HCT116 (cell line): Measurements from ENCODE around the gene RNF217. TPM values are rescaled to one million over a fixed set of nuclear protein-coding genes. Genes with fewer than 3 reads are reported as not detected.

Experiments
- ATAC-seq: fragments of 200-7000 bp; cut with Tn5 transposase; 2 replicates; pipeline ENCODE4 v1.9.1; 2020; ENCODE audit warnings: mild to moderate bottlenecking, moderate library complexity
- BruUV-seq: library from RNA; stranded (reverse); fragments of 400-500 nt; replicated peaks from 2 replicates; lab custom pipeline; 2021; lab: Mats Ljungman, UMichigan
- CTCF ChIA-PET: fragments of 300-600 bp; sonication (Branson Sonifier 250); formaldehyde crosslinking; loops from one replicate; lab custom pipeline; 2021; ENCODE audit warnings: antibody characterized with exemption; lab: Charles Lee
- POLR2A ChIA-PET: fragments of 300-600, 350-600 bp; sonication (Branson Sonifier 250); formaldehyde crosslinking; loops from one replicate; lab custom pipeline; 2021; ENCODE audit warnings: antibody characterized with exemption; lab: Charles Lee
- RAD21 ChIA-PET, 2 experiments: fragments of 300-600 bp; sonication (Branson Sonifier 250); formaldehyde crosslinking; loops; one replicate each; lab custom pipeline; 2023; ENCODE audit warnings: low total read pairs in 2 of 2; ENCODE audit not compliant: uncharacterized antibody in 2 of 2, unreplicated experiment in 2 of 2, low non-redundant PET in 1 of 2; lab: Charles Lee
- DNase-seq: peaks from one replicate; pipeline ENCODE4 v3.0.0-alpha.2; 2010; ENCODE audit warnings: low read depth, low spot score
- H2AFZ ChIP-seq: fragments of 200-600 bp; shearing (Covaris generic), sonication (generic); 2 replicates; pipeline ENCODE4 v1.6.1; 2017; ENCODE audit warnings: low read depth, mixed run types, mixed read lengths, antibody characterized with exemption, low read length; ENCODE audit not compliant: poor library complexity, severe bottlenecking
- H3K27ac ChIP-seq: 2 replicates; pipeline ENCODE4 v1.5.1; 2012; ENCODE audit warnings: low read depth, low read length
- H3K27me3 ChIP-seq: fragments of 200-600 bp; sonication (generic); 2 replicates; pipeline ENCODE4 v1.6.1; 2016; ENCODE audit warnings: mixed run types, low read length, mixed read lengths; ENCODE audit not compliant: insufficient read depth
- H3K36me3 ChIP-seq, 2 experiments: fragments of 200-500 bp in 1 of 2; fragments of 200-600 bp in 1 of 2; sonication (Bioruptor generic) in 1 of 2; sonication (generic) in 1 of 2; 2 replicates each; pipeline versions ENCODE4 v1.5.1 to v1.6.1; 2014 to 2016; ENCODE audit warnings: low read length in 2 of 2, inconsistent platforms in 1 of 2, mixed read lengths in 1 of 2, mixed run types in 1 of 2; ENCODE audit not compliant: insufficient read depth in 2 of 2, control insufficient read depth in 1 of 2
- H3K4me1 ChIP-seq, 2 experiments: fragments of 200-600 bp in 1 of 2; sonication (generic) in 1 of 2; 2 replicates each; pipeline versions ENCODE4 v1.5.1 to v1.6.1; 2012 to 2017; ENCODE audit warnings: low read length in 2 of 2, inconsistent platforms in 1 of 2, mild to moderate bottlenecking in 1 of 2, mixed read lengths in 1 of 2, mixed run types in 1 of 2, moderate library complexity in 1 of 2; ENCODE audit not compliant: insufficient read depth in 2 of 2, control insufficient read depth in 1 of 2
- H3K4me2 ChIP-seq: fragments of 200-600 bp; sonication (generic); 2 replicates; pipeline ENCODE4 v1.6.1; 2017; ENCODE audit warnings: mixed run types, low read length, mixed read lengths
- H3K4me3 ChIP-seq, 2 experiments: fragments of 200-600 bp in 1 of 2; sonication (generic) in 1 of 2; replicated peaks in 1 of 2; 2 replicates each; pipeline ENCODE4 v1.5.1; 2011 to 2016; ENCODE audit warnings: low read length in 2 of 2, control low read depth in 1 of 2, low read depth in 1 of 2, mild to moderate bottlenecking in 1 of 2, mixed read lengths in 1 of 2, mixed run types in 1 of 2
- H3K79me2 ChIP-seq: fragments of 200-600 bp; sonication (generic); 2 replicates; pipeline ENCODE4 v1.6.1; 2017; ENCODE audit warnings: mild to moderate bottlenecking, mixed run types, low read length, moderate library complexity, mixed read lengths; ENCODE audit not compliant: insufficient read depth
- H3K9ac ChIP-seq: fragments of 200-600 bp; sonication (generic); 2 replicates; pipeline ENCODE4 v1.6.1; 2016; ENCODE audit warnings: low read length, mixed read lengths
- H3K9me2 ChIP-seq: fragments of 200-600 bp; sonication (generic), shearing (Covaris generic); 2 replicates; pipeline ENCODE4 v1.6.1; 2017; ENCODE audit warnings: mixed run types, mild to moderate bottlenecking, moderate library complexity; ENCODE audit not compliant: insufficient read depth
- H3K9me3 ChIP-seq, 2 experiments: fragments of 200-500 bp in 1 of 2; fragments of 200-600 bp in 1 of 2; sonication (Bioruptor generic) in 1 of 2; sonication (generic) in 1 of 2; 2 replicates each; pipeline ENCODE4 v1.6.1; 2014 to 2017; ENCODE audit warnings: low read length in 2 of 2, mixed read lengths in 2 of 2, inconsistent platforms in 1 of 2, low read depth in 1 of 2, mild to moderate bottlenecking in 1 of 2, mixed run types in 1 of 2, moderate library complexity in 1 of 2; ENCODE audit not compliant: control insufficient read depth in 1 of 2, insufficient read depth in 1 of 2
- H4K20me1 ChIP-seq: fragments of 200-600 bp; sonication (generic), shearing (Covaris generic); 2 replicates; pipeline ENCODE4 v1.6.1; 2017; ENCODE audit warnings: mixed run types, mild to moderate bottlenecking, moderate library complexity; ENCODE audit not compliant: insufficient read depth
- EGR1 ChIP-seq: IDR thresholded peaks from 2 replicates; pipeline ENCODE4 v1.6.1; 2012; ENCODE audit warnings: low read depth
- ELF1 ChIP-seq: IDR thresholded peaks from 2 replicates; pipeline ENCODE4 v1.6.1; 2012; ENCODE audit warnings: low read depth, borderline replicate concordance
- EZH2 ChIP-seq: fragments of 200-600 bp; sonication (generic); IDR thresholded peaks from 2 replicates; pipeline ENCODE4 v1.6.1; 2017; ENCODE audit warnings: antibody characterized with exemption, mixed run types
- RAD21 ChIP-seq: IDR thresholded peaks from 2 replicates; pipeline ENCODE4 v1.6.1; 2012; ENCODE audit warnings: low read depth, mild to moderate bottlenecking
- SIN3A ChIP-seq: IDR thresholded peaks from 2 replicates; pipeline ENCODE4 v1.6.1; 2012; ENCODE audit warnings: low read depth
- SP1 ChIP-seq: IDR thresholded peaks from 2 replicates; pipeline ENCODE4 v1.6.1; 2012; ENCODE audit warnings: low read depth
- TCF7L2 ChIP-seq: IDR thresholded peaks from 2 replicates; pipeline ENCODE4 v1.7.0; 2011; ENCODE audit warnings: borderline replicate concordance, inconsistent platforms; ENCODE audit not compliant: insufficient read depth, insufficient read length; ENCODE audit errors: extremely low read depth
- YY1 ChIP-seq: IDR thresholded peaks from 2 replicates; pipeline ENCODE4 v1.6.1; 2011; ENCODE audit warnings: low read length, low read depth, moderate library complexity, mild to moderate bottlenecking; ENCODE audit not compliant: insufficient replicate concordance; ENCODE audit errors: extremely low read depth
- ZNF274 ChIP-seq: fragments of 200-500 bp; sonication (Bioruptor generic); IDR thresholded peaks from 2 replicates; pipeline ENCODE4 v1.6.1; 2014; ENCODE audit warnings: mild to moderate bottlenecking, low read depth, low read length, inconsistent platforms
- intact Hi-C: fragments of 100-400 bp; cut with micrococcal nuclease; formaldehyde crosslinking; loops from 2 replicates; pipeline ENCODE4 v1.10.0; 2022
- total RNA-seq: library from RNA; stranded (reverse); gene quantifications from one replicate; pipeline ENCODE4 v1.2.1, GENCODE V29; 2021; ENCODE audit not compliant: unreplicated experiment
- TF ChIP-seq, protein P1 (sequence below), 3 experiments: fragments of 200-600 bp in 1 of 3; sonication (generic) in 1 of 3; IDR thresholded peaks in 2 of 3; conservative IDR thresholded peaks in 1 of 3; 2 replicates each; pipeline ENCODE4 v1.5.1; 2012 to 2017; ENCODE audit warnings: low read depth in 2 of 3, low read length in 2 of 3, antibody characterized with exemption in 1 of 3, borderline replicate concordance in 1 of 3, control low read depth in 1 of 3, mild to moderate bottlenecking in 1 of 3, mixed read lengths in 1 of 3, mixed run types in 1 of 3, moderate library complexity in 1 of 3; ENCODE audit not compliant: insufficient read depth in 1 of 3
- TF ChIP-seq, protein P2 (sequence below): IDR thresholded peaks from 2 replicates; pipeline ENCODE4 v1.6.1; 2012; ENCODE audit warnings: low read depth

The RNF217 gene
- total RNA-seq, 1 experiment from 2014 or later, result 20.4 TPM

DNA sequence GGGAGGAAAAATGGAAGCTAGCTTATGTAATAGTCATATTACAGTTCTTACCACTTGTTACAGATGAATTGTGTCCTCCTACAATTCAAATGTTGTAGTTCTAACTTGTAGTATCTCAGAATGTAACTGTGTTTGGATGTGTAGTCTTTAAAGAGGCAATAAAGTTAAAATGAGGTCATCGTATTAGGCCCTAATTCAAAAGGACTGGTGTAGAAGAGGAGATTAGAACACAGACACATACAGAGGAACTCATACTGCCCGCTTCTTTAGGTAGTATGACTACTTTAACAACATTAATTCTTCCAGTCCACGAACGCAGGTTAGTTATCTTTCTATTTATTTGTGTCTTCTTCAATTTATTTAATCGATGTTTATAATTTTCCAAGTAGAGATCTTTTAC lies 144.8 kb downstream of the RNF217 start:
- no TSS peak for BruUV-seq
- H2AFZ ChIP-seq, result no peak overlapping the region
- no peaks in the 10 kb centered on the region for H3K9me2 ChIP-seq
- H3K4me3 ChIP-seq, result no peak overlapping the region
- H3K9ac ChIP-seq, result no peak overlapping the region
- DNase-seq (no peak), ATAC-seq (no peak)
- no peaks in the 10 kb centered on the region for H3K36me3 ChIP-seq
- peaks cover 5 to 9% of the 10 kb centered on the region in 2 experiments; a peak in 2 of 4 replicates for H3K9me3 ChIP-seq
- TF ChIP-seq, protein P1, sequence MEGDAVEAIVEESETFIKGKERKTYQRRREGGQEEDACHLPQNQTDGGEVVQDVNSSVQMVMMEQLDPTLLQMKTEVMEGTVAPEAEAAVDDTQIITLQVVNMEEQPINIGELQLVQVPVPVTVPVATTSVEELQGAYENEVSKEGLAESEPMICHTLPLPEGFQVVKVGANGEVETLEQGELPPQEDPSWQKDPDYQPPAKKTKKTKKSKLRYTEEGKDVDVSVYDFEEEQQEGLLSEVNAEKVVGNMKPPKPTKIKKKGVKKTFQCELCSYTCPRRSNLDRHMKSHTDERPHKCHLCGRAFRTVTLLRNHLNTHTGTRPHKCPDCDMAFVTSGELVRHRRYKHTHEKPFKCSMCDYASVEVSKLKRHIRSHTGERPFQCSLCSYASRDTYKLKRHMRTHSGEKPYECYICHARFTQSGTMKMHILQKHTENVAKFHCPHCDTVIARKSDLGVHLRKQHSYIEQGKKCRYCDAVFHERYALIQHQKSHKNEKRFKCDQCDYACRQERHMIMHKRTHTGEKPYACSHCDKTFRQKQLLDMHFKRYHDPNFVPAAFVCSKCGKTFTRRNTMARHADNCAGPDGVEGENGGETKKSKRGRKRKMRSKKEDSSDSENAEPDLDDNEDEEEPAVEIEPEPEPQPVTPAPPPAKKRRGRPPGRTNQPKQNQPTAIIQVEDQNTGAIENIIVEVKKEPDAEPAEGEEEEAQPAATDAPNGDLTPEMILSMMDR (IDR thresholded peaks at IDR 0.05 in 2 of 3, conservative IDR thresholded peaks at IDR 0.05 in 1 of 3; ENCODE audit: borderline replicate concordance in 1 of 3, insufficient read depth in 1 of 3, low read depth in 2 of 3, low read length in 2 of 3), result no peak
- TF ChIP-seq ELF1, result no peak
- no peak for TF ChIP-seq SP1
- TF ChIP-seq TCF7L2, result no peak
- no peaks in the 10 kb centered on the region for H3K79me2 ChIP-seq
- ChIA-PET CTCF (no interaction called here), POLR2A (no interaction called here), RAD21 (no interaction called here)
- H3K4me1 ChIP-seq, result peaks cover 5 to 22% of the 10 kb centered on the region in 2 experiments; a peak in 2 of 4 replicates
- no peak overlapping the region for H3K4me2 ChIP-seq
- no peak overlapping the region for H3K27ac ChIP-seq
- H3K27me3 ChIP-seq, result no peaks in the 10 kb centered on the region
- intact Hi-C loops, result loop anchor here (10.0 kb wide), 1 partner anchor 142 kb away; the partner anchor contains the start of gene RNF217
- H4K20me1 ChIP-seq, result no peaks in the 10 kb centered on the region

DNA sequence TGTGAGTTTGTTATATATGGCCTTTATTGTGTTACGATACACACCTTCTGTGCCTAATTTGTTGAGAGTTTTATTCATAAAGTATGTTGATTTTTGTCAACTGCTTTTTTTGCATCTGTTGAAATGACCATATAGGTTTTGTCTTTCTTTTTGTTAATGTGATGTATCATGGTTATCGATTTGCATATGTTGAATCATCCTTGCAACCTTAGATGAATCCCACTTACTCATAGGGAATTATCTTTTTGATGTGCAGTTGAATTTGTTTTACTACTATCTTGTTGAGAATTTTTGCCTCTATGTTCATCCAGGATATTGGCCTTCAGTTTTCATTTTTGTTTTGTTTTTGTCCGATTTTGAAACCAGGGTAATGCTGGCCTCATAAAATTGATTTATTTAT lies 145.7 kb downstream of the RNF217 start:
- ChIA-PET POLR2A (no interaction called here), RAD21 (no interaction called here), CTCF (no interaction called here)
- Histone ChIP-seq H3K4me3 (no peak overlapping the region), H3K4me1 (peaks cover 3 to 13% of the 10 kb centered on the region in 2 experiments; a peak in 2 of 4 replicates), H3K9ac (no peak overlapping the region), H3K27me3 (no peaks in the 10 kb centered on the region), H2AFZ (no peak overlapping the region), H4K20me1 (no peaks in the 10 kb centered on the region), H3K9me3 (peaks cover 5 to 9% of the 10 kb centered on the region in 2 experiments; a peak in 2 of 4 replicates), H3K27ac (no peak overlapping the region), H3K4me2 (no peak overlapping the region), H3K9me2 (no peaks in the 10 kb centered on the region), H3K79me2 (no peaks in the 10 kb centered on the region), H3K36me3 (no peaks in the 10 kb centered on the region)
- no peak for ATAC-seq
- no TSS peak for BruUV-seq
- DNase-seq, result no peak
- intact Hi-C loops, result loop anchor here (10.0 kb wide), 1 partner anchor 143 kb away; the partner anchor contains the start of gene RNF217
- TF ChIP-seq YY1, result no peak
- TF ChIP-seq, protein P2, sequence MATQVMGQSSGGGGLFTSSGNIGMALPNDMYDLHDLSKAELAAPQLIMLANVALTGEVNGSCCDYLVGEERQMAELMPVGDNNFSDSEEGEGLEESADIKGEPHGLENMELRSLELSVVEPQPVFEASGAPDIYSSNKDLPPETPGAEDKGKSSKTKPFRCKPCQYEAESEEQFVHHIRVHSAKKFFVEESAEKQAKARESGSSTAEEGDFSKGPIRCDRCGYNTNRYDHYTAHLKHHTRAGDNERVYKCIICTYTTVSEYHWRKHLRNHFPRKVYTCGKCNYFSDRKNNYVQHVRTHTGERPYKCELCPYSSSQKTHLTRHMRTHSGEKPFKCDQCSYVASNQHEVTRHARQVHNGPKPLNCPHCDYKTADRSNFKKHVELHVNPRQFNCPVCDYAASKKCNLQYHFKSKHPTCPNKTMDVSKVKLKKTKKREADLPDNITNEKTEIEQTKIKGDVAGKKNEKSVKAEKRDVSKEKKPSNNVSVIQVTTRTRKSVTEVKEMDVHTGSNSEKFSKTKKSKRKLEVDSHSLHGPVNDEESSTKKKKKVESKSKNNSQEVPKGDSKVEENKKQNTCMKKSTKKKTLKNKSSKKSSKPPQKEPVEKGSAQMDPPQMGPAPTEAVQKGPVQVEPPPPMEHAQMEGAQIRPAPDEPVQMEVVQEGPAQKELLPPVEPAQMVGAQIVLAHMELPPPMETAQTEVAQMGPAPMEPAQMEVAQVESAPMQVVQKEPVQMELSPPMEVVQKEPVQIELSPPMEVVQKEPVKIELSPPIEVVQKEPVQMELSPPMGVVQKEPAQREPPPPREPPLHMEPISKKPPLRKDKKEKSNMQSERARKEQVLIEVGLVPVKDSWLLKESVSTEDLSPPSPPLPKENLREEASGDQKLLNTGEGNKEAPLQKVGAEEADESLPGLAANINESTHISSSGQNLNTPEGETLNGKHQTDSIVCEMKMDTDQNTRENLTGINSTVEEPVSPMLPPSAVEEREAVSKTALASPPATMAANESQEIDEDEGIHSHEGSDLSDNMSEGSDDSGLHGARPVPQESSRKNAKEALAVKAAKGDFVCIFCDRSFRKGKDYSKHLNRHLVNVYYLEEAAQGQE, result no peak
- no peak for TF ChIP-seq ELF1
- TF ChIP-seq EZH2, result no peak
- no peak for TF ChIP-seq SIN3A
- no peak for TF ChIP-seq RAD21
- TF ChIP-seq EGR1, result no peak
- no peak for TF ChIP-seq ZNF274
